OCI-LY7 (cell line): ENCODE data around the gene PLAAT3.

Experiments used
- CTCF ChIP-seq: fragments of 200-600 bp; sonication (generic); conservative IDR thresholded peaks from 2 replicates; pipeline ENCODE4 v1.5.1; 2014; ENCODE audit warnings: mild to moderate bottlenecking, antibody characterized with exemption, low read length, moderate library complexity, mixed read lengths
- EZH2phosphoT487 ChIP-seq: fragments of 200-600 bp; sonication (generic); IDR thresholded peaks from 2 replicates; pipeline ENCODE4 v1.6.1; 2018; ENCODE audit warnings: low read depth, borderline replicate concordance, mild to moderate bottlenecking, mixed run types, antibody characterized with exemption, low read length, moderate library complexity, mixed read lengths

- TF ChIP-seq CTCF, result no peak
- no peak for TF ChIP-seq EZH2phosphoT487
Measured at GRCh38 chr11:63553759-63554158, 60.5 kb downstream of the PLAAT3 start.
